ENCODE measurements around the gene GNG2. TPM values are rescaled to one million over a fixed set of nuclear protein-coding genes. Genes with fewer than 3 reads are reported as not detected.

GNG2 gene
- total and polyA plus RNA-seq, 10 donors = 23.6 to 180 (median 99.1) TPM

GRCh38 chr14:51862860-51863259 is 2.4 kb downstream of the GNG2 start:
- Histone ChIP-seq H3K27me3 (replicated peaks in 1 of 7) (no peaks in the 10 kb centered on the region), H3K4me1 (peaks cover 30 to 98% (median 81%) of the 10 kb centered on the region in 6 donors), H3K36me3 (no peaks in the 10 kb centered on the region), H3K4me3 (peak overlapping the region in 7 of 8 donors; percentile 50 to 79 (median 54)), H3K9me3 (no peaks in the 10 kb centered on the region), H3K27ac (peak overlapping the region in 7 of 8 donors; percentile 49 to 93 (median 88))
- intact Hi-C loops (cut with DNase I; ENCODE audit: low total_unique reads) = loop anchor here (10.0 kb wide), 1 partner anchor 102 kb away; no protein-coding TSS in a partner anchor
- no peak for TF ChIP-seq POLR2AphosphoS5 (IDR thresholded peaks at IDR 0.05)
- no peak for TF ChIP-seq POLR2A (IDR thresholded peaks at IDR 0.05)
- DNase-seq = no peak
- WGBS, 5 donors = 71 to 84% (median 77%) methylated on average over 1 of the region's 1 CpG

DNA sequence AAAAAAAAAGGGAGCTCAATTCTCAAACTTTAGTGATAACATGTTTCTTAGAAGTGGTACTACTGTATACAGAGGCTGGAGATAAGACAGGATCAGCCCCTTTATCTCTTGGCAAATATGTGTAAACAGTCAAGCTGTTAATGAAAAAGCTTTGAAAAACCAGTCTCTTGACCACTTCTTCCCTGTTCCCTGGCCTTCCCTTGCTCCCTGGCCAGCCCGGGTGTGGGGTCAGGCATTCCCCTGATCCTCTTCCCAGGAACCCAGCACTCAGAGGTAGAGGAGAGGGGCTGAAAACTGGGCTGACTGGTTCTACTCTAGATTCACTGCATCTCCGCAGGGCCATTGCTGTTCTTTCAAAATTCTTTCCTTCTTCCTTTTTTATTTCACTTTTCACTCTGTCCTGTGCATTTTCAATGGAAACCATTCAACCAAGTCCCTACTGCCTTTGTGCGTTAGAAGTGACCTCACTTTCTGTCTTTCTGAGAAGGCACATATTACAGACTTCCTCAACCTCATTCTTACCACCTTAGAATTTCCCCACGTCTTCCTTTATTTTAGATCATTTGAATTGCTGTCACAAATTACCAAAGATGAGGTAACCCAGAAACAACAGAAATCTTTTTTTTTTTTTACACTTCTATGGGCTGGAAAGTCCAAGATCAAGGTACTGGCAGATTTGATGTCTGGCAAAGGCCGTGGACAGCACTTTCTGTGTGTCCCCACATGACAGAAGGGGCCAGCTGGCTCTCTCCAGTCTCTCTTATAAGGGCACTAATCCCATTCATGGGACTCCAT is 5.7 kb downstream of the GNG2 start:
- peaks cover 38 to 100% (median 93%) of the 10 kb centered on the region in 6 donors for H3K4me1 ChIP-seq
- no peaks in the 10 kb centered on the region for H3K9me3 ChIP-seq
- no peaks in the 10 kb centered on the region for H3K36me3 ChIP-seq
- H3K4me3 ChIP-seq = peak overlapping the region in 1 of 8 donors; percentile 20
- no peaks in the 10 kb centered on the region for H3K27me3 ChIP-seq (replicated peaks in 1 of 7)
- TF ChIP-seq, protein P1, sequence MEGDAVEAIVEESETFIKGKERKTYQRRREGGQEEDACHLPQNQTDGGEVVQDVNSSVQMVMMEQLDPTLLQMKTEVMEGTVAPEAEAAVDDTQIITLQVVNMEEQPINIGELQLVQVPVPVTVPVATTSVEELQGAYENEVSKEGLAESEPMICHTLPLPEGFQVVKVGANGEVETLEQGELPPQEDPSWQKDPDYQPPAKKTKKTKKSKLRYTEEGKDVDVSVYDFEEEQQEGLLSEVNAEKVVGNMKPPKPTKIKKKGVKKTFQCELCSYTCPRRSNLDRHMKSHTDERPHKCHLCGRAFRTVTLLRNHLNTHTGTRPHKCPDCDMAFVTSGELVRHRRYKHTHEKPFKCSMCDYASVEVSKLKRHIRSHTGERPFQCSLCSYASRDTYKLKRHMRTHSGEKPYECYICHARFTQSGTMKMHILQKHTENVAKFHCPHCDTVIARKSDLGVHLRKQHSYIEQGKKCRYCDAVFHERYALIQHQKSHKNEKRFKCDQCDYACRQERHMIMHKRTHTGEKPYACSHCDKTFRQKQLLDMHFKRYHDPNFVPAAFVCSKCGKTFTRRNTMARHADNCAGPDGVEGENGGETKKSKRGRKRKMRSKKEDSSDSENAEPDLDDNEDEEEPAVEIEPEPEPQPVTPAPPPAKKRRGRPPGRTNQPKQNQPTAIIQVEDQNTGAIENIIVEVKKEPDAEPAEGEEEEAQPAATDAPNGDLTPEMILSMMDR (IDR thresholded peaks at IDR 0.05 in 8 of 11, conservative IDR thresholded peaks at IDR 0.05 in 3 of 11) = no peak
- TF ChIP-seq POLR2A (IDR thresholded peaks at IDR 0.05) (no peak), POLR2AphosphoS5 (IDR thresholded peaks at IDR 0.05) (no peak)
- intact Hi-C loops (cut with DNase I; ENCODE audit: low total_unique reads) = loop anchor here (10.0 kb wide), 1 partner anchor 99 kb away; no protein-coding TSS in a partner anchor
- 37 to 56% (median 40%) methylated on average over 5 of the region's 5 CpGs for WGBS, 5 donors
- H3K27ac ChIP-seq = peak overlapping the region in 5 of 8 donors; percentile 44 to 80 (median 74)
- no peak for DNase-seq

DNA sequence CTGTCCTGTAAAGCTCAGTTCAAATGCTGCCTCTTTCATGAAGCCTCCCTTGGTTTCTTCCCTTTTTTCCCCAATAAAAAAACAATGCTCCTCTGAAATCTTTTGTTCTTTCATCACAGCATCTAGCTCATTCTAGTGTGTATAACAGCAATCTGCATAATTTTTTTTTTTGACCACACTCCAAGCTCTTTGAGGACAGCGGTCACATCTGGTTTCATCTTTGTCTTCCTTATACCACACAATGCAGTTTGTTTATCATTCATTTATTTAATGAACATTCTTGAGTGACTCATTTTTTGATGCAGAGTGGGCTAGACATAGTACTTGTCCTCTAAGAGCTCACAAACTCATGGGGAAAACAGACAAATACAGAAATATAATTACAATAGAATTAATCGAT is 7.3 kb downstream of the GNG2 start:
- peak overlapping the region in 1 of 8 donors; percentile 0 for H3K4me3 ChIP-seq
- no peak for DNase-seq
- TF ChIP-seq POLR2AphosphoS5 (IDR thresholded peaks at IDR 0.05) = no peak
- TF ChIP-seq, protein P1 (IDR thresholded peaks at IDR 0.05 in 8 of 11, conservative IDR thresholded peaks at IDR 0.05 in 3 of 11) = no peak
- TF ChIP-seq POLR2A (IDR thresholded peaks at IDR 0.05) = no peak
- peaks cover 52 to 100% (median 93%) of the 10 kb centered on the region in 6 donors for H3K4me1 ChIP-seq
- WGBS, 5 donors = 65 to 76% (median 69%) methylated on average over 2 of the region's 2 CpGs
- H3K27ac ChIP-seq = peak overlapping the region in 5 of 8 donors; percentile 1 to 80 (median 73)
- intact Hi-C loops (cut with DNase I; ENCODE audit: low total_unique reads) = loop anchor here (10.0 kb wide), 1 partner anchor 97 kb away; no protein-coding TSS in a partner anchor
- H3K9me3 ChIP-seq = no peaks in the 10 kb centered on the region
- H3K36me3 ChIP-seq = no peaks in the 10 kb centered on the region
- no peaks in the 10 kb centered on the region for H3K27me3 ChIP-seq (replicated peaks in 1 of 7)

GRCh38 chr14:51868405-51868804 is 8.0 kb downstream of the GNG2 start:
- intact Hi-C loops (cut with DNase I; ENCODE audit: low total_unique reads) = loop anchor here (10.0 kb wide), 1 partner anchor 96 kb away; no protein-coding TSS in a partner anchor
- Histone ChIP-seq H3K4me3 (no peak overlapping the region), H3K27me3 (replicated peaks in 1 of 7) (no peaks in the 10 kb centered on the region), H3K27ac (peak overlapping the region in 5 of 8 donors; percentile 1 to 80 (median 73)), H3K36me3 (no peaks in the 10 kb centered on the region), H3K4me1 (peaks cover 59 to 100% (median 93%) of the 10 kb centered on the region in 6 donors), H3K9me3 (no peaks in the 10 kb centered on the region)
- WGBS, 5 donors = 79 to 86% (median 84%) methylated on average over 2 of the region's 2 CpGs
- TF ChIP-seq POLR2A (IDR thresholded peaks at IDR 0.05) = no peak
- TF ChIP-seq POLR2AphosphoS5 (IDR thresholded peaks at IDR 0.05) = no peak
- TF ChIP-seq, protein P1 (IDR thresholded peaks at IDR 0.05 in 8 of 11, conservative IDR thresholded peaks at IDR 0.05 in 3 of 11) = no peak
- DNase-seq = no peak
